Calu3 (cell line): ENCODE results near the gene ANKRD40. TPM values are rescaled to one million over a fixed set of nuclear protein-coding genes. Genes with fewer than 3 reads are reported as not detected.

Experiments
- Bru-seq: library from RNA; stranded (reverse); fragments of 400-500 nt; gene quantifications from one replicate; lab custom pipeline; 2021; lab: Mats Ljungman, UMichigan
- BruChase-seq, 2 experiments: library from RNA; stranded (reverse); fragments of 400-500 nt; gene quantifications; one replicate each; lab custom pipeline; 2021; lab: Mats Ljungman, UMichigan
- BruUV-seq: library from RNA; stranded (reverse); fragments of 400-500 nt; replicated peaks from 2 replicates; lab custom pipeline; 2021; lab: Mats Ljungman, UMichigan
- CTCF ChIA-PET: fragments of 300-600 bp; sonication (Branson Sonifier 250); formaldehyde crosslinking; loops from one replicate; lab custom pipeline; 2022; ENCODE audit warnings: antibody characterized with exemption; lab: Charles Lee
- DNase-seq: peaks from one replicate; pipeline ENCODE4 v3.0.0; 2022
- H3K27ac Mint-ChIP-seq: one replicate; pipeline ENCODE4 v1.8.0; 2022; ENCODE audit warnings: mixed read lengths; ENCODE audit not compliant: unreplicated experiment
- H3K27me3 Mint-ChIP-seq: one replicate; pipeline ENCODE4 v1.8.0; 2022; ENCODE audit warnings: mixed read lengths; ENCODE audit not compliant: unreplicated experiment
- H3K36me3 Mint-ChIP-seq: one replicate; pipeline ENCODE4 v1.8.0; 2022; ENCODE audit warnings: mild to moderate bottlenecking, moderate library complexity, mixed read lengths; ENCODE audit not compliant: insufficient read depth, unreplicated experiment
- H3K4me1 Mint-ChIP-seq: one replicate; pipeline ENCODE4 v1.8.0; 2022; ENCODE audit warnings: mild to moderate bottlenecking, low read depth, mixed read lengths; ENCODE audit not compliant: unreplicated experiment
- H3K4me3 Mint-ChIP-seq: one replicate; pipeline ENCODE4 v1.8.0; 2022; ENCODE audit warnings: mild to moderate bottlenecking, low read depth, moderate library complexity, mixed read lengths; ENCODE audit not compliant: unreplicated experiment
- H3K9me3 Mint-ChIP-seq: one replicate; pipeline ENCODE4 v1.8.0; 2022; ENCODE audit warnings: low read depth, mixed read lengths; ENCODE audit not compliant: unreplicated experiment
- CTCF ChIP-seq: fragments of 200-600 bp; IDR thresholded peaks from one replicate; pipeline ENCODE4 v1.8.0; 2022; ENCODE audit warnings: antibody characterized with exemption; ENCODE audit not compliant: unreplicated experiment
- intact Hi-C: fragments of 100-400 bp; cut with micrococcal nuclease; formaldehyde crosslinking; loops from one replicate; pipeline ENCODE4 v1.10.0; 2022; ENCODE audit not compliant: unreplicated experiment
- long read RNA-seq: library from polyadenylated mRNA; stranded (forward); transcript quantifications from one replicate; pipeline ENCODE4 v2.0.0, GENCODE V29; 2022
- total RNA-seq: library from RNA; stranded (reverse); gene quantifications from 2 replicates; pipeline ENCODE4 v1.2.3, GENCODE V29; 2022

The ANKRD40 gene
- total RNA-seq (67.2 and 68.5 TPM in 2 replicates), Bru-seq, nascent RNA (percentile 93 among the genes with signal in this experiment), BruChase-seq, experiment 1, labeled RNA remaining after a 6-hour chase (percentile 98 among the genes with signal in this experiment), BruChase-seq, experiment 2, labeled RNA remaining after a 2-hour chase (percentile 98 among the genes with signal in this experiment)
- long read RNA-seq, full-length matches to known transcripts, result 21 of 28 reads
- long read RNA-seq, partial matches to known transcripts, result 0 of 28 reads
- long read RNA-seq, other reads (novel, unspliced or antisense), result 7 of 28 reads

- H3K27me3 Mint-ChIP-seq, result no peaks in the 10 kb centered on the region
- CTCF ChIA-PET, result interaction anchor here (0.8 to 1.6 kb wide), 5 partner anchors 12 to 164 kb away, joined by 3 to 5 read pairs (median 3); partner anchors contain the start of gene LUC7L3
- peaks cover 24% of the 10 kb centered on the region for H3K4me1 Mint-ChIP-seq
- H3K36me3 Mint-ChIP-seq, result peaks cover 54% of the 10 kb centered on the region
- peak within 1 kb of the TSS; percentile 95 for H3K4me3 Mint-ChIP-seq
- H3K9me3 Mint-ChIP-seq, result no peaks in the 10 kb centered on the region
- TSS peak; percentile 36 for BruUV-seq
- DNase-seq, result peak; percentile 98
- TF ChIP-seq CTCF, result no peak
- intact Hi-C loops, result no loop called here
- peak within 1 kb of the TSS; percentile 89 for H3K27ac Mint-ChIP-seq
Observed at GRCh38 chr17:50707289-50708049, at the start of gene ANKRD40. Gene ANKRD40 (minus strand): TSS chr17:50707914. CDS start chr17:50707654, 260 bp downstream.

GRCh38 chr17:50754521-50754920 lies 46.8 kb upstream of the ANKRD40 start:
- no peak for DNase-seq
- intact Hi-C loops, result loop anchor here (2.0 kb wide), 1 partner anchor 14 kb away; no protein-coding TSS in a partner anchor
- peaks cover 14% of the 10 kb centered on the region for H3K4me1 Mint-ChIP-seq
- no peaks in the 10 kb centered on the region for H3K9me3 Mint-ChIP-seq
- no peak overlapping the region for H3K27ac Mint-ChIP-seq
- no peak for TF ChIP-seq CTCF
- H3K4me3 Mint-ChIP-seq, result no peak overlapping the region
- no peaks in the 10 kb centered on the region for H3K27me3 Mint-ChIP-seq
- peaks cover 60% of the 10 kb centered on the region for H3K36me3 Mint-ChIP-seq
- BruUV-seq, result no TSS peak
- CTCF ChIA-PET, result interaction anchor here (0.6 kb wide), 1 partner anchor 68 kb away, joined by 3 read pairs; no protein-coding TSS in a partner anchor

GRCh38 chr17:50749245-50749644 lies 41.5 kb upstream of the ANKRD40 start:
- no TSS peak for BruUV-seq
- no peaks in the 10 kb centered on the region for H3K9me3 Mint-ChIP-seq
- intact Hi-C loops, result no loop called here
- no peak overlapping the region for H3K4me3 Mint-ChIP-seq
- no peak for TF ChIP-seq CTCF
- H3K27me3 Mint-ChIP-seq, result no peaks in the 10 kb centered on the region
- no peak for DNase-seq
- CTCF ChIA-PET, result interaction anchor here (0.5 kb wide), 1 partner anchor 13 kb away, joined by 3 read pairs; no protein-coding TSS in a partner anchor
- no peak overlapping the region for H3K27ac Mint-ChIP-seq
- no peaks in the 10 kb centered on the region for H3K4me1 Mint-ChIP-seq
- H3K36me3 Mint-ChIP-seq, result peaks cover 82% of the 10 kb centered on the region

GRCh38 chr17:50745631-50746030 lies 37.9 kb upstream of the ANKRD40 start:
- no peak overlapping the region for H3K27ac Mint-ChIP-seq
- peaks cover 88% of the 10 kb centered on the region for H3K36me3 Mint-ChIP-seq
- TSS peak; percentile 92 for BruUV-seq
- H3K4me3 Mint-ChIP-seq, result no peak overlapping the region
- H3K27me3 Mint-ChIP-seq, result no peaks in the 10 kb centered on the region
- intact Hi-C loops, result no loop called here
- TF ChIP-seq CTCF, result no peak
- CTCF ChIA-PET, result no interaction called here
- H3K4me1 Mint-ChIP-seq, result no peaks in the 10 kb centered on the region
- no peak for DNase-seq
- H3K9me3 Mint-ChIP-seq, result no peaks in the 10 kb centered on the region
